Ovary (tissue), 9 donors: ENCODE results near the gene IL18R1. TPM values are rescaled to one million over a fixed set of nuclear protein-coding genes. Genes with fewer than 3 reads are reported as not detected.

Experiments
- DNase-seq, 5 donors: peaks; one replicate each; pipeline ENCODE4 v3.0.0-alpha.2; 2019 to 2020
- H3K27ac ChIP-seq, 2 donors: fragments of 200-600 bp; one replicate each; pipeline versions ENCODE4 v1.5.1 to v1.8.0; 2019 to 2022
- H3K27me3 ChIP-seq: fragments of 200-600 bp; one replicate; pipeline ENCODE4 v1.8.0; 2022
- H3K36me3 ChIP-seq: fragments of 200-600 bp; sonication (generic); one replicate; pipeline ENCODE4 v1.5.1; 2019
- H3K4me1 ChIP-seq: one replicate; pipeline ENCODE4 v1.8.1; 2013; ENCODE audit warnings: mild to moderate bottlenecking, moderate library complexity; ENCODE audit not compliant: insufficient read depth
- H3K4me3 ChIP-seq: fragments of 200-600 bp; sonication (generic); one replicate; pipeline ENCODE4 v1.5.1; 2017
- H3K9me3 ChIP-seq, 2 donors: fragments of 200-600 bp in 1 of 2; sonication (generic) in 1 of 2; one replicate each; pipeline versions ENCODE4 v1.5.1 to v1.8.1; 2013 to 2019; ENCODE audit warnings: mild to moderate bottlenecking in 1 of 2, moderate library complexity in 1 of 2
- EP300 ChIP-seq: sonication (generic); formaldehyde crosslinking; IDR thresholded peaks from one replicate; pipeline ENCODE4 v1.6.1; 2017; ENCODE audit warnings: antibody characterized with exemption
- POLR2A ChIP-seq: fragments of 450-650 bp; IDR thresholded peaks from one replicate; pipeline ENCODE4 v1.6.1; 2017; ENCODE audit warnings: antibody characterized with exemption, mild to moderate bottlenecking, moderate library complexity
- WGBS, 3 donors: extraction: QIAGEN DNeasy Blood & Tissue Kit in 1 of 3; methylation state at CpG; one replicate each; pipeline versions ENCODE4 v1.1.5 to v1.1.7; 2013 to 2017; 5-methylcytosine and 5-hydroxymethylcytosine counted together
- intact Hi-C, 4 donors: fragments of 100-400 bp; cut with DNase I; formaldehyde crosslinking; loops; one replicate each; pipeline versions ENCODE4 v1.11.0 to v1.15.1; 2022 to 2023
- polyA plus RNA-seq, 2 donors: library from polyadenylated mRNA; stranded (reverse); fragments of 200-250 nt in 1 of 2; fragments of 350-450 nt in 1 of 2; fragmentation: Illumina TruSeq in 1 of 2; extraction: RNeasy Lipid Tissue Mini Kit (QIAGEN cat#74804) in 1 of 2; gene quantifications; one replicate each; pipeline ENCODE4 v1.2.3, GENCODE V29; 2013 to 2014
- total RNA-seq, 7 donors: library from RNA; depleted of rRNA in 2 of 7; stranded (reverse); fragments of >200 nt in 2 of 7; fragmentation: NEBNext Ultra II Directional in 3 of 7; extraction: Animal tissue kit (Norgen Biotek cat#: 25700) in 3 of 7; gene quantifications; one replicate each; pipeline versions ENCODE4 v1.1.0 to v1.2.4, GENCODE V29; 2016 to 2023
- TF ChIP-seq, protein P1 (sequence below), 3 donors: fragments of 450-650 bp in 2 of 3; fragments of 200-600 bp in 1 of 3; IDR thresholded peaks; one replicate each; pipeline versions ENCODE4 v1.5.1 to v1.8.0; 2016 to 2022; ENCODE audit warnings: antibody characterized with exemption in 3 of 3, mild to moderate bottlenecking in 1 of 3
- donor health status: DM: no; HTN: no; CAD: no; lungs with moderate emphysema.
- donor health status: DM: no; HTN: no; CAD: no.
- donor health status: Bipolar disorder and iron deficiency.
- donor health status: DM: yes; HTN: yes; CAD: no.
- donor health status: DM: no; HTN: no; CAD: no.
- donor health status: DM: yes; HTN: yes; CAD: no.

Gene IL18R1
- total and polyA plus RNA-seq, 9 donors = 0.83 to 3.1 (median 1.7) TPM

DNA sequence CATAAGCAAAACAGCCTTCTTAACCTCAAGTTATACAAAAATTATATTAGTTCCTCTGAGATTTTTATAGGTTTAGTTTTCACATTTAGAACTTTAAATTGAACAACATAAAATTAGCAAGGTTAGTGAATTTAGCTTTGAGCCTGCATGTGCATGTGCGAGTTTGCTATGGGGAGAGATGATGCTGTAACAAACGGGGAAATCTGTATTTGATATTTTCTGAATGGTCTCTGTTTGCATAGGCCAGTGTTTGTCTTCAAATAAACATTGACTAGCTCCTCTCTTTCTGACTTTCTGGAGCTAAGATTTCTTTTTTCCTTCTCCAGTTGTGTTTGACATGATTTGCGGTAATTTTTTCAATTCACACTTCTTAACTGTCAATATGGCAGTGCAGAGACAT lies 36.5 kb downstream of the IL18R1 start:
- no peak overlapping the region for H3K27ac ChIP-seq
- H3K36me3 ChIP-seq = no peaks in the 10 kb centered on the region
- intact Hi-C loops = no loop called here
- no peaks in the 10 kb centered on the region for H3K9me3 ChIP-seq
- H3K4me3 ChIP-seq = no peak overlapping the region
- no peaks in the 10 kb centered on the region for H3K4me1 ChIP-seq
- DNase-seq = no peak
- whole genome bisulfite sequencing, 3 donors = 69 to 89% (median 76%) methylated on average over 3 of the region's 3 CpGs
- TF ChIP-seq EP300 = no peak
- TF ChIP-seq, protein P1, sequence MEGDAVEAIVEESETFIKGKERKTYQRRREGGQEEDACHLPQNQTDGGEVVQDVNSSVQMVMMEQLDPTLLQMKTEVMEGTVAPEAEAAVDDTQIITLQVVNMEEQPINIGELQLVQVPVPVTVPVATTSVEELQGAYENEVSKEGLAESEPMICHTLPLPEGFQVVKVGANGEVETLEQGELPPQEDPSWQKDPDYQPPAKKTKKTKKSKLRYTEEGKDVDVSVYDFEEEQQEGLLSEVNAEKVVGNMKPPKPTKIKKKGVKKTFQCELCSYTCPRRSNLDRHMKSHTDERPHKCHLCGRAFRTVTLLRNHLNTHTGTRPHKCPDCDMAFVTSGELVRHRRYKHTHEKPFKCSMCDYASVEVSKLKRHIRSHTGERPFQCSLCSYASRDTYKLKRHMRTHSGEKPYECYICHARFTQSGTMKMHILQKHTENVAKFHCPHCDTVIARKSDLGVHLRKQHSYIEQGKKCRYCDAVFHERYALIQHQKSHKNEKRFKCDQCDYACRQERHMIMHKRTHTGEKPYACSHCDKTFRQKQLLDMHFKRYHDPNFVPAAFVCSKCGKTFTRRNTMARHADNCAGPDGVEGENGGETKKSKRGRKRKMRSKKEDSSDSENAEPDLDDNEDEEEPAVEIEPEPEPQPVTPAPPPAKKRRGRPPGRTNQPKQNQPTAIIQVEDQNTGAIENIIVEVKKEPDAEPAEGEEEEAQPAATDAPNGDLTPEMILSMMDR (IDR thresholded peaks at IDR 0.05) = no peak
- no peak for TF ChIP-seq POLR2A
- H3K27me3 ChIP-seq = no peaks in the 10 kb centered on the region

DNA sequence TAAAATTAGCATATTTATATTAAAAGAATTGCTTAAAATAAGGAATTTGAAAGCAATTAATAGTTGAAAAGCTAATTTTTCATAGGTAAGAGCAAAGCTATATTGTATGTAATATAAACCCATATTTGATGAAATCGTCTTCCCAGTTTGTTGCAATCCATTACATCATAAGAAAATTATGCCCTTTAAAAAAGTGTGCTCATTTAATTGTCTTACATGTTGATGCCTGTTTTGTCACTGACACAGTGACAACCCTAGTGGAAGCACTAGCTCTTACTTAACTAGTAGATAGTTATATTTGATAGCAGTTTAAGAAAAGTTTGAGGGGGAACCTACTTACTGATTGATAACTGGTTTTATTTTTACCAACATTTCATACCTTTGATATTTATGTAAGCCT lies 37.3 kb downstream of the IL18R1 start:
- WGBS, 3 donors = 28 to 72% (median 41%) methylated on average over 1 of the region's 1 CpG

DNA sequence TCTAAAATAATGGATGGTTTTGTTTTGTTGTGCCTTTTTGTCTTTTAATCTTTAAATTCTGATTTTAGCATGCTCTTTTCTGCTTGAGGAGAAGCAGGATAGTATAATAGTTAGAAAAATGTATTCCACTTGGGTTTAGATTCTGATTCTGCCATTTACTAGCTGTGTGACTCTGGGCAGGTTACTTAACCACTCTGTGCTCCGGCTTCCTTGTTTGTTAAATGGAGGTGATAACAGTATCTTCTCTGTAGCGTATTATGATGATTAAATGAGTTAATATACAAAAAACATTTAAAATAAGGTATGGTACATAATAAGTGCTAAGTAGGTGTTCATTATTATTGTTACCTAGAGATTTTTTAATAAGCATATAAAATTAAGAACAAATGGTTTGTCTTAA lies 40.4 kb downstream of the IL18R1 start:
- Histone ChIP-seq H3K4me3 (no peak overlapping the region), H3K9me3 (no peaks in the 10 kb centered on the region), H3K36me3 (no peaks in the 10 kb centered on the region), H3K4me1 (no peaks in the 10 kb centered on the region), H3K27me3 (no peaks in the 10 kb centered on the region), H3K27ac (no peak overlapping the region)
- intact Hi-C loops = no loop called here
- WGBS, 3 donors = 64 to 83% (median 79%) methylated on average over 2 of the region's 2 CpGs
- TF ChIP-seq, protein P1 (IDR thresholded peaks at IDR 0.05) = no peak
- TF ChIP-seq EP300 = no peak
- no peak for TF ChIP-seq POLR2A
- DNase-seq = no peak

More for the DNA sequence above, 37.3 kb downstream of the IL18R1 start:
- H3K27ac ChIP-seq = no peak overlapping the region
- H3K36me3 ChIP-seq = no peaks in the 10 kb centered on the region
- no peaks in the 10 kb centered on the region for H3K4me1 ChIP-seq
- no peak for DNase-seq
- H3K27me3 ChIP-seq = no peaks in the 10 kb centered on the region
- intact Hi-C loops = no loop called here
- no peak overlapping the region for H3K4me3 ChIP-seq
- TF ChIP-seq, protein P1 (IDR thresholded peaks at IDR 0.05) = no peak
- TF ChIP-seq POLR2A (no peak), EP300 (no peak)
- H3K9me3 ChIP-seq = no peaks in the 10 kb centered on the region

DNA sequence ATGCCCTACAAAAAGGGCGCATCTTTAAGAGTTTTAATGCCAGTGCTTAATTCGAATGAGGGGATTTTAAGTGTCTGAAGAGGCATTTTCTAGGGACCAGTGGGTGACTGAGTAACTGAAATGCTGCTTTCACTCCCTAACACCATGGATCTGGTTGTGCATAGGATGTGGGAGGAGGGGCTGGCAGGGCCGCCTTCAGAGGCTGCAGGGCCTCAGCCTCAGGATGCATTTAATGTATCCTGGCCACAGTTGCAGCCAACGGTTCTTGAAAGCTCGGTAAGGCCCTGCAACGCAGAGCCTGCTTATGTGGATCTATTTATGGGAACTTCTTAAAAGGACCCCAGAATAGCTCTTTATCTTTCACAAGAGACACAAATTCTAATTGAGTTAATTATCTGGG lies 41.6 kb downstream of the IL18R1 start:
- H3K36me3 ChIP-seq = no peaks in the 10 kb centered on the region
- no peak overlapping the region for H3K4me3 ChIP-seq
- TF ChIP-seq POLR2A = no peak
- TF ChIP-seq EP300 = no peak
- TF ChIP-seq, protein P1 (IDR thresholded peaks at IDR 0.05) = no peak
- intact Hi-C loops = no loop called here
- H3K9me3 ChIP-seq = no peaks in the 10 kb centered on the region
- H3K4me1 ChIP-seq = no peaks in the 10 kb centered on the region
- no peaks in the 10 kb centered on the region for H3K27me3 ChIP-seq
- H3K27ac ChIP-seq = no peak overlapping the region
- no peak for DNase-seq
- 66 to 72% (median 68%) methylated on average over 6 of the region's 6 CpGs for WGBS, 3 donors
